Right lobe of liver (tissue), 6 donors: Measurements from ENCODE around the gene CNTLN. TPM values are rescaled to one million over a fixed set of nuclear protein-coding genes. Genes with fewer than 3 reads are reported as not detected.

Experiments used
- ATAC-seq, 4 donors: fragments of 200-7000 bp; cut with Tn5 transposase; one replicate each; pipeline ENCODE4 v1.9.1; 2020; ENCODE audit warnings: mild to moderate bottlenecking in 4 of 4, moderate library complexity in 4 of 4
- DNase-seq, 3 donors: peaks; one replicate each; pipeline ENCODE4 v3.0.0-alpha.2; 2020
- H3K27ac ChIP-seq, 3 donors: fragments of 200-600 bp; one replicate each; pipeline ENCODE4 v1.8.0; 2022
- H3K27me3 ChIP-seq, 2 donors: fragments of 200-600 bp; one replicate each; pipeline ENCODE4 v1.8.0; 2022
- H3K36me3 ChIP-seq, 4 donors: fragments of 200-600 bp; sonication (generic) in 1 of 4; one replicate each; pipeline versions ENCODE4 v1.5.1 to v1.8.0; 2017 to 2022; ENCODE audit warnings: control low read depth in 1 of 4
- H3K4me1 ChIP-seq, 4 donors: fragments of 200-600 bp; sonication (generic) in 1 of 4; one replicate each; pipeline versions ENCODE4 v1.5.1 to v1.8.0; 2017 to 2022; ENCODE audit warnings: control low read depth in 1 of 4
- H3K4me3 ChIP-seq, 3 donors: fragments of 200-600 bp; one replicate each; pipeline ENCODE4 v1.8.0; 2022
- H3K9me3 ChIP-seq, 4 donors: fragments of 200-600 bp; sonication (generic) in 1 of 4; one replicate each; pipeline versions ENCODE4 v1.5.1 to v1.8.0; 2017 to 2022; ENCODE audit warnings: control low read depth in 1 of 4
- CTCF ChIP-seq, 4 donors: fragments of 200-600 bp in 3 of 4; fragments of 450-650 bp in 1 of 4; IDR thresholded peaks; one replicate each; pipeline versions ENCODE4 v1.5.1 to v1.8.0; 2016 to 2022; ENCODE audit warnings: antibody characterized with exemption in 4 of 4, mild to moderate bottlenecking in 2 of 4
- POLR2A ChIP-seq: fragments of 450-650 bp; IDR thresholded peaks from one replicate; pipeline ENCODE4 v1.6.1; 2017; ENCODE audit warnings: antibody characterized with exemption, mild to moderate bottlenecking
- WGBS: methylation state at CpG from one replicate; pipeline ENCODE4 v1.1.6; 2018; ENCODE audit warnings: low coverage, low lambda C conversion rate; ENCODE audit not compliant: insufficient coverage; ENCODE audit errors: missing lambda C conversion rate; 5-methylcytosine and 5-hydroxymethylcytosine counted together
- intact Hi-C, 2 donors: fragments of 100-400 bp; cut with DNase I; formaldehyde crosslinking; loops; one replicate each; pipeline versions ENCODE4 v1.11.2 to v1.14.1; 2022
- total RNA-seq, 6 experiments: library from RNA; depleted of rRNA in 2 of 6; stranded (reverse); fragments of >200 nt in 2 of 6; fragmentation: NEBNext Ultra II Directional in 3 of 6; extraction: Animal tissue kit (Norgen Biotek cat#: 25700) in 3 of 6; gene quantifications; one replicate each; pipeline versions ENCODE4 v1.1.0 to v1.2.4, GENCODE V29; 2016 to 2023
- donor health status: DM: no; HTN: yes; CAD: no.
- donor health status: DM: no; HTN: no; CAD: no.
- donor health status: DM: no; HTN: no; CAD: no.
- donor health status: DM: no; HTN: yes; CAD: no.
- donor health status: DM: no; HTN: yes; CAD: no.

Gene CNTLN
- total RNA-seq, 6 experiments from 2014 or later = 7.4 to 10.3 (median 9.5) TPM

GRCh38 chr9:17503196-17503595, 368.4 kb downstream of the CNTLN start:
- DNase-seq (no peak), ATAC-seq (no peak)
- 100% methylated on average over 3 of the region's 3 CpGs for WGBS
- no peaks in the 10 kb centered on the region for H3K27me3 ChIP-seq
- H3K4me3 ChIP-seq = no peak overlapping the region
- no peak overlapping the region for H3K27ac ChIP-seq
- intact Hi-C loops = no loop called here
- H3K36me3 ChIP-seq = no peaks in the 10 kb centered on the region
- no peak for TF ChIP-seq POLR2A
- no peak for TF ChIP-seq CTCF (IDR thresholded peaks at IDR 0.05)
- no peaks in the 10 kb centered on the region for H3K4me1 ChIP-seq
- H3K9me3 ChIP-seq = no peaks in the 10 kb centered on the region

- Histone ChIP-seq H3K27me3 (no peaks in the 10 kb centered on the region), H3K9me3 (no peaks in the 10 kb centered on the region), H3K4me1 (no peaks in the 10 kb centered on the region), H3K4me3 (no peak overlapping the region), H3K36me3 (no peaks in the 10 kb centered on the region), H3K27ac (no peak overlapping the region)
- DNase-seq (no peak), ATAC-seq (no peak)
- intact Hi-C loops = no loop called here
- WGBS = 83% methylated on average over 1 of the region's 1 CpG
- TF ChIP-seq POLR2A = no peak
- no peak for TF ChIP-seq CTCF (IDR thresholded peaks at IDR 0.05)
Measured at GRCh38 chr9:17509151-17509550, 374.3 kb downstream of the CNTLN start.

- 92% methylated on average over 1 of the region's 1 CpG for WGBS
- no peaks in the 10 kb centered on the region for H3K36me3 ChIP-seq
Measured at GRCh38 chr9:17509701-17510100, 374.9 kb downstream of the CNTLN start.

GRCh38 chr9:17519761-17520160, 384.9 kb downstream of the CNTLN start:
- TF ChIP-seq POLR2A (no peak), CTCF (IDR thresholded peaks at IDR 0.05) (no peak)
- 7% methylated on average over 4 of the region's 4 CpGs for WGBS
- Histone ChIP-seq H3K9me3 (no peaks in the 10 kb centered on the region), H3K4me3 (peak overlapping the region in 1 of 3 donors; percentile 5), H3K27me3 (no peaks in the 10 kb centered on the region), H3K4me1 (peaks cover 0 to 14% (median 3%) of the 10 kb centered on the region in 4 donors), H3K27ac (no peak overlapping the region), H3K36me3 (no peaks in the 10 kb centered on the region)
- DNase-seq (no peak), ATAC-seq (peak; percentile 51 to 85 (median 64))
- intact Hi-C loops = no loop called here

More at GRCh38 chr9:17509701-17510100, 374.9 kb downstream of the CNTLN start:
- H3K4me3 ChIP-seq = no peak overlapping the region
- DNase-seq (no peak), ATAC-seq (no peak)
- H3K9me3 ChIP-seq = no peaks in the 10 kb centered on the region
- intact Hi-C loops = no loop called here
- no peak overlapping the region for H3K27ac ChIP-seq
- TF ChIP-seq POLR2A (no peak), CTCF (IDR thresholded peaks at IDR 0.05) (no peak)
- H3K4me1 ChIP-seq = no peaks in the 10 kb centered on the region
- no peaks in the 10 kb centered on the region for H3K27me3 ChIP-seq
